C4-2B (cell line): Measurements from ENCODE around the gene MAP3K14.

ENCODE experiments used
- CTCF ChIP-seq: fragments of 450-650 bp; conservative IDR thresholded peaks from 2 replicates; pipeline ENCODE4 v1.5.1; 2017; ENCODE audit warnings: mild to moderate bottlenecking
- ZFX ChIP-seq: fragments of 450-650 bp; IDR thresholded peaks from 2 replicates; pipeline ENCODE4 v1.6.1; 2017

DNA sequence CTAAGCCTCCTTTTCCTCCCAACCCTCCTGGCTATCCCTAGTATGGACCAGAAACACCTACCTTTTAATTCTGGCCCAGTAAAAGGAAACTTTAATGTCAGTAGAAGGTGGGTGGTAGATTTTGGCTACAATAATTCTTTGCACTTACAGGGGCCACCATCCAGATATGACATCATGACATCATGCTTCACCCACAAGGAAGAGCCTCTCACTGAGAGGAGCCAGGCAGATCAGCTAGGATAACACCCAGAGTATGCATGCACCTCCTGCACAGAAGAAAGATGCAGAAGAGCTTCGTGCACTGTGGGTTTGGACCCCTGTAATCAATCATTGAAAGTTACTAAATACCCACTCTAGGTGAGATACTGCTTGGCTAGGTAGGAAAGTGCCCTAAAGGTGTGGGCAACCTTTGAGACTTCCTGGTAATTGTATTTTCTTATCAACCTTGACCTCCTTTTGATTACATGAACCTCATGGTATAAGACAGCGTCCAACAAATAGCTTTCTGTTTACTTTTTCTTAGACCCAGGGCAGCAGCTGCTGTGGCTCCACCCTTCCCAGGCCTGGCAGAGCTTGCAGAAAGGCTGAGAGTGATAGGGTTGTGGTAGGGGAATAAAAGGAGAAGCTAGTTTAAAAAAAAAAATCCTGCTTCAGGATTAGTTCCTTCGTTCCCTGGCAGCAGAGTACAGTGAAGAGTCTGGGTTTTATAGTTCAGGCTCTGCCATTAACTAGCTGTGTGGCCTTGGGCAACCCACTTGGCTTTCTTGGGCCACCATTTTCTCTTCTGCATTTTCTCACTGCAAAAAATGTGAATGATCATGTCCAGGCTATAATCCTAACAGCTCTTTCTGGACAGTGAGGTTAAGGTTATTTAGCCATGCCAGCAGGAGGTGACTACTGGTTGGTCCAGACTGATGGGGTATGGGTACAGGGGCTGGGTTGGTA, 6.2 kb downstream of the MAP3K14 start:
- no peak for TF ChIP-seq CTCF
- no peak for TF ChIP-seq ZFX
